GM21381 (cell line): ENCODE results near the gene POLG2.

Experiments used
- ATAC-seq: cut with Tn5 transposase; IDR thresholded peaks from one replicate; pipeline ENCODE4 v1.9.1; 2021; ENCODE audit warnings: mild to moderate bottlenecking, moderate library complexity; ENCODE audit not compliant: unreplicated experiment

The POLG2 gene

DNA sequence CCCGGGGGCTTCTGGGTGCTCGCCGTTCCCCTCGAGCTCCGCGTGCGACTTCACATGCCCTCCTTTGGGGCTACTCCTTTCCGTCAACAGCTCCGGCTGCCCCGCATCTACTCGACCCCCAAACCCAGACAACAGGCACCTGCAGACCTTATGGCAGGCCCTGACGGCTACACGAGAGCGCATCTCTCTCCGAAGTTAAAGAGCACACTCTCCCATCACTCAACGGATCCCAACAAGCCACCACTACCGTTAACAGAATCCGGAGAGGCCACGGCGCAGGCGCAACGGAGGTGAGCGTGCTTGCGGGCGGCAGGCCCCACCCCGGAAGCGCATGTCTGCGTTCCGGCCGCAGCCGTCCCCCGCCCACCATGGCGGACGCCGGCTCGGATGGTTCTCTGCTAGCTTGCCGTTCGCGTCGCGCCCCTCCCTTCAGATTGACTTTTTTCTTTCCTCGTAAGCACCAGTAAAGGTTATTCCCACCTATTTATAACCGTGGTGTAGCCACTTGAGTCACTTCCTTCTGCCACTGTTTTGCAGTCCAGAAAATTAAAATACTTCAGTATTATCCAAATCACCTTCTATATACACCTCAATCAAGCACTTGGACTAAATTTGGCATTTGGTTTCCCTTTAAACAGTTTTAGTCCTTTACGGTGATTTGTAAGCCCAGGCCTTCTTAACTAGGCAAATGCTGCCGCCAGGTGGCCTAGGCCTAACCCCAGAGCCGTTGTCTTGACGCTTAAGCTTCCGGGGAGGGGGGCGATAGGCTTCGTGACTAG, at the start of gene POLG2:
POLG2 (minus strand) TSS at position 269 of the 779 bp plus-strand sequence; CDS start at position 183, 86 bp downstream.
- peak; percentile 87 for ATAC-seq

DNA sequence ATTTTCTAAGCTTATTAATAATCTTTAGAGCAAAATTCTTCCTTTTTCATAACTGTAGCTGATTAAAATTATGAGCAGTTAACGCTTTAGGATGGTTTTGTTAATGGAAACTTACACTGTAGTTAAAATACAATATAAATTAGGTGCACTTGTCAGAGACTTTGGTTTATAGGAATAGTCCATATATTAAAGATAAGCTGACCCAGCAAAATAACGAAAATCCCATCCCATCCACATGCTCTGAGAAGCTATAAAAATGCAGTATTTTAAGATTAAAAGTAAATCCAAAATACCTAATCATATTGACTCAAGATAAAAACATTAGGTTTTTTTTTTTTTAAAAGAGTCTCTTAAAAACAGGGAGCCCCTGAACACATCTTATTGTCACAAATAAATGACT, 47.9 kb upstream of the POLG2 start:
- no peak for ATAC-seq

DNA sequence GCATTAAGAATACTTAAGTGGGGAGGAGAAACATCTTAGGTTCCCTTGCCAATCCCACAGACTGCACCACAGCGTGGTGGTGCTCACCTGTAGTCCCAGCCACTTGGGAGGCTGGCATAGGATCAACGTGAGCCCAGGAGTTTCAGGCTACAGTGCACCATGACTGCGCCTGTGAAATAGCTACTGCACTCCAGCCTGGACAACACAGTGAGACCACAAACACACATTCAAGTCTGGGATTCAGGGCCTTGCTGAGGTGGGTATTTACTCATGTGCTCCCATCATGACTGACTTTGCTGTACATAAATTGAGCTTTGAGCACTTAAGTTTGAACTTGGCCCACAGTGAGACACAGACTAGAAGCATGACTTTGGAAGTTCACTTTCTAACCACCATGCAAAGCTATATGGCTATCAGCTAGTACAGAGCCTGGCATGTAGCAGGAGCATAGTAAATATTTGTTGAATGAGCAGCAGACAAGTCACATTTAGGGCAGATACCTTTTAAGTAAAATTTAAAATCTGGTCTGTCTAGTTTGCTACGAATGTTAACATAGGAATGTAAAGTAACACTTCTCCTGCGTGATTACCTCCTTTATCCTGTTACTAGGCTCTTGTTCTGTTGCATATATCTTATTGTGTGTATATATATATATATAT, 43.4 kb upstream of the POLG2 start:
- ATAC-seq = no peak

DNA sequence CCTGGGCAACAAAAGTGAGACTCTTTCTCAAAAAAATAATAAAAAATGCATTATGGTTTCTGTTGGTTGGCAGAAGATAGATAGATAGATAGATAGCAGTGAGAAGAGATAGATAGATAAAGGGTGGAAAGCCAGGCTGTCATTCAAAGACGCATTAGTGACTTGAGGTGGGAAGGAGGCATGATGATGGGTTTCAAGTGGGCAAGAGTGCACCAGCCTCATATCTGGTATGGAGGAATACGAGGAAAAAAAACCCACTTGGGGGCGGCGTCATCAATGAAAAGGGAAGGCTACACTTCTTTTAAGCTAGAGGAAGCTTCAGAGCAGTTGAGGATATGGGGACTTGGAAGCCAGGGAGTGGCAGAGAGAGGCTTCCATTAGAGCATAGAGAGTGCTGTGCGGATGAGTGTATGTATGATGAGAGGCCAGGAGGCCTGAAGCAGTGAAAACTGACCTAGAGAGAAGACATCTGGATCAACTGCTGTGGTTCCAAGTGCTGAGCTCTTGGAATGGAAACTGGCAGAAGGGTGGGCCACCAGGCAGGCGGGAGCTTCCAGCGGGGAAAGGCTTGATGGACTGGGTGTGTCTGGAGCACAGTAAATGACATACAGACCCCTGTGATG, 41.8 kb upstream of the POLG2 start:
- no peak for ATAC-seq

DNA sequence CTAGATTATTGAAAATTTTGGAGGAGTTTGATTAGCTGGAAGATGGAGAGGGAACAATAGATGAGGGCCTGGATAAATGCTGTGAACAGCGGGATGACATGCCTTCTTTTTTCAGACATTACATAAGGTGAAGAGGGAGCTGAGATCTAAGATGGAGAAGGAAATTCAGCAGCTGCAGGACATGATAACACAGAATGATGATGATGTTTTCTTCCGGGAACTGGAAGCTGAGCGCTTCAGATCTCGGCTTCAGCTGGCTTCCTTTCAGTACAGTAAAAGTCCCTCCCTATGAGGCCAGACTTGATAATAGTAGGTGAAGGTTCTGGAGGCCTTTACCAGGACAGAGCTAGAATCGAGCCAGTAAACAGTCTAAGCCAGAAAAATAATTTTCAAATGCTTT, 40.6 kb upstream of the POLG2 start:
- ATAC-seq = no peak

DNA sequence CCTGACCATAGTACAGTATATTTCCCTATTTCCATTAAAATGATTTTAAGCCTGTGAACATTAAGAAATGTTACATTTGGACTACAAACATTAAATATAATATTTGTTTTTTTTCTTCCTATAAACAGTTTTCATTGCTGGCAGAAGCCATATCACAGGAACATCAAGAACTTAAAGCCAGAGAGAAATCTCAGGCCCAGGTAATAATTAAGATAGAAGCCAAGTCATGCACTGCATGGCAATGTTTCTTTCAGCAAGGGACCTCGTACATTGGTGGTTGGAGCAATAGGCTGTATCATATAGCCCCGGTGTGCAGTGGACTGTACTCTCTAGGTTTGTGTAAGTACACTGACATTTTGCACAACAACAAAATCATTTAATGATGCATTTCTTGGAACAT, 40.1 kb upstream of the POLG2 start:
- ATAC-seq = no peak

DNA sequence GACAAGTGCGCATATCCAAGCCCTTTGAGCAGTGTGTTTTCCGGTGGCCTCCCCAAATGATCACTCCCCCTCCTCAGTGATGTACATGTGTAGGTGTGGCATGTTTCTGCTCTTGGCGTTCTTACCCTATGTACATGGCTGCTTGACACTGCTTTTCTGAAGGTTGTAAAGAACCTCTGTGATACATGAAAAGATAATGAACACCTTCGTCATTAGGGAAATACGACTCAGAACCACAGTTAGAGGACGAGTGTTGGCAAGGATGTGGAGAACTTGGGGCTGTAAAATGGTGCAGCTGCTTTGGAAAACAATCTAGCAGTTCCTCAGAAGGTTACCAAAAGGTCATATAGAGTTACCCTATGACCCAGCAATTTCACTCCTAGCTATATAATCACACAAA, 38.5 kb upstream of the POLG2 start:
- no peak for ATAC-seq

DNA sequence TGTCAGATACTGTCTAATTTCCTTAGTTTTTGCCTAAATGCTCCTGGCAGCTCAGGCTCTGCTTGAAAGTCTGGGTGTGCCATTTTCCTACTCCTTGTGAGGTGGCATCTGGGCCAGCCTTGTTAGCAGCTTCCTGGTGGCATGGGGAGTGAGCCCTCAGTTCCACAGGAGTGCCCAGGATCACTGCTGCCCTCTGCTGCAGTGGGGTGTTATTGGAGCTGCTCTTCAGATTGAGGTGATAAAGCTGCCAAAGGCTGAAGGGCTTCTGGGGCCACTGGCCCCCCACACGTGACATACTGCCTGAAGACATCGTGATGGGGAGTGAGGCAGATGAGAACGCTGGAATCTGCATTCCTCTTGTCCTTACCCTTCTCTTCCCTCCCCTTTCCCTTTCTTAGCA, 37.3 kb upstream of the POLG2 start:
- no peak for ATAC-seq

DNA sequence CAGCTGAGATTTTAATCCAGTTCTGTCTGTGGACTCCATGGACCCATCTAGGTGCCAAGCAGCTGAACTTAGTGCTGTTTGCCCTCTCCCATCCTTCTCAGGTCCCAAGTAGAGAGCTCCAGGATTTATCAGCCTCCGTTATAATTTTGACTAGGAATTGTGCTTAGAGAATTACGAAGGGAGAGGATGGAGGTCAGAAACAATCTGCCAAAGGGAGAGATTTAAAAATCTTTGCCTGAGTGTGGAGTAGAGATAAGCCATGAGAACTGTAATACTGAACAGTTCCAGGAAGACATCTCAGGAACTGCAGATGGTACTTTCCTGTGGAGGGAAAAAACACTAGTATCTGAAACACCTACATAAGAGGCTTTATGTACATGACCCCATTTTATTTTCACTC, 36.9 kb upstream of the POLG2 start:
- ATAC-seq = no peak

DNA sequence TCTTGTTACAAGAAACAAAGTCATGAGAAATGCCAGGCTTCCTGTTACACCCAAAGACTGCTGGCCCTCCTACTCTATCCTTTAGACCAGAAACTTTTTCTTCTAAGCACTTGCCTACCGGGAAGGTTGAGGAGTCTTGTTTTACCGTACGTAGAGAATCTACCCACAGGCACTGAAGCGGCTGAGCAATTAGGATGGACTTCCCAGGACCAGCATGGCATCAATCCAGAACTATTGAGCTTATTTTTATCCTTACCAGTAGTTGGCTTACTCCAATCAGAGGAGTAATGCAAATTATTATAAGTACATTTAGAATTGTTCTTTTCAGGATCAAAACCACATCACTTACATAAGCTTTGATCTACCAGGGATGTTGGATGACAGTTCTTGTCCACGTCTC, 35.6 kb upstream of the POLG2 start:
- ATAC-seq = no peak

DNA sequence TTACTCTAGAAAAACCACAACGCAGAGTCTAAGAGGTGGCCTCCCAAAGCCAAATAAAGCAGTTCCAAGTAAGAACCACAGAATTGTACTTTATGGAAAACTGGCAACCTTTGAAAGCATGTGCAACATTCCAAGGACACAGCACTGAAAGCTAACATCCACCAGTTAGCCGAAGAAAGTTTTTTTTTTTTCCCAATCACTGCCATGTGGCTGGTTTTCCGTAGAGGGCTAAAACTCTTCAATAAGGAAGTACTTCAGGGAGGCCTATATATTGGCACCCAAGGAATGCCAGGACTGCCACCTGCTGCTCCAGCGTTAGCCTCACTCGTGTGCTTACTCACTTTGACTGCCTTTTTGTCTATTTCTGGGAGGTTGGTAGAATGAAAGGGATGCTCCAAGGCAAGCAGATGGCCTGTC, 35.1 kb upstream of the POLG2 start:
- ATAC-seq = no peak

DNA sequence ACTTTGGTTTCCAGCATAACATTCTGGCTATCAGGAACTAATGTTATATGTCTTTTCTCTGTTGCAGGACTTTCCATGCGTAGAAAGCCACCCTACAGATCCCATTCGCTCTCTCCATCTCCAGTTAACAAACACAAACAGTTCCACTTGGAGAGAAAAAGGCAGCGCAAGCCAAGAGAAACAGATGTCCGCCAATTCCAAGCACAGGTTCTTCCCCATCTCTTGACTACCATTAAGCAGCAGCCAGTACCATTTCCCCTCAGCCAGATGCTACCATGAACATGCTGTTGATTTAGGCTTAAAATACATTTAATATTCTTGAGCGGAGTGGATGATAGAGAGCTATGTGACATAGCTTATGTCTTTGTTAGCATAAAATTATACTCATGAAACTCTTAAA, 32.4 kb upstream of the POLG2 start:
- ATAC-seq = no peak

DNA sequence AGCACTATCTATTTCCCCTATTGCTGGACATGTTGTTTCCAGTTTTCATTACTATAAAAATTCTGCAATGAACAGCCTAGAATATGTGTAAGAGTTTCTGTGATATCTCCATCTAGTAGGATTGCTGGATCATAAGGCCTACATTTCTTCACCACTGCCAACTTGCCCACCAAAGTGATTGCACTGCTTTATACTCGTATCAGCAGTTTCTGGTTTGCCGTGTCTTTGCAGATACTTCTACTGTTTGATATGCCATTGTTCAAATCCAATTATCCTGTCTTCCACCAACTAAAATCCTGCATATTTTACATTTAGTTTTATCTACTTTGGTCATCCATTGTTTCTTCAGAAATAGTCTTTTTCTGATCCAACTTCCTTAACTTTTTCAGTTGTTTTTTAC, 31.1 kb upstream of the POLG2 start:
- ATAC-seq = no peak

DNA sequence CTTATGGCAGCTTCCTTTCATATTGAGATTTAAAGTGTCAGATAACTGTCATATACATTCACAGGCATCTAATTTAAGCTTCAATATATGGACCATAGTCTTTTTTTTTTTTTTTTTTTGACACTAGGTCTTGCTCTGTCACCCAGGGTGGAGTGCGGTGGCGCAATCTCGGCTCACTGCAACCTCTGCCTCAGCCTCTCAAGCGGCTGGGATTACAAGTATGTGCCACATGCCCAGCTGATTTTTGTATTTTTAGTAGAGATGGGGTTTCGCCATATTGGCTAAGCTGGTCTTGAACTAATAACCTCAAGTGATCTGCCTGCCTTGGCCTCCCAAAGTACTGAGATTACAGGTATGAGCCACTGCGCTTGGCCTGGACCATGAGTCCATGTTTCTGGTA, 23.5 kb upstream of the POLG2 start:
- no peak for ATAC-seq

DNA sequence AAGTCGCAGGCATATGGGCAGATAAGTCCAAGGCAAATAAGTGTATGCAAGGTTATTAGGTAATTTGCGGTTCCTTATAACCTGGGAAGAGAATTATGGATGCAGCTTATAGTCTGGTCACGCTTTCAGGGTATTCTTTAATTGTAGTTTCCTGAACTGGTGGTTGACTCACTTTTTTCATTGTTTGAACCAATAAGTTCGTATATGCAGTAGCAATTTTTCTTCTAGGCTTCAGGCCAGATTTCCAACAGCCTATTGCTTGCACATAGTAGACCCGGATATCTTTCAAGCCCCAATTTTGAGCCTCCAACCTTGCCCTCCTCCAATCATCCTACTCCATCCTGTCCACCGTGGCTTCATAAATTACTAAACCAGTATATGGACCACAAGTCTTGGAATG, 22.7 kb upstream of the POLG2 start:
- ATAC-seq = no peak

DNA sequence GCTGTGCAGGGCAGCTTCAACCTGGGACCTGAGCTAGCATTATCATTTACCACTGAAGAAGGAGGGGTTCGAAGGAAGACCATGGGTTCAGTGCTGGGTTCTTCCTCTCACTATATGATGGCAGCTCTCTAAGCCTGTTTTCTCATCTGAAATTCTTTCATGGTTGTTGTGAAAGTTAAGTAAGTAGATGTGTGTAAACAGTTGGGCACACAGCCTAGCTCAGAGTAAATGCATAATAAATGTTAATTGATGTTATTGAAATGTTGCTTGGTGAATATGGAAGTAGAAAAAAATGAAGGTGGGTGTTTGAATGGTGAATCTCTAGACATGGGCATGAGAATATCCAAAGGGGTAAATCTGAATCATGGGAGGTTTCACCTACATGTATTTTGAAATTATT, 19.0 kb upstream of the POLG2 start:
- no peak for ATAC-seq

DNA sequence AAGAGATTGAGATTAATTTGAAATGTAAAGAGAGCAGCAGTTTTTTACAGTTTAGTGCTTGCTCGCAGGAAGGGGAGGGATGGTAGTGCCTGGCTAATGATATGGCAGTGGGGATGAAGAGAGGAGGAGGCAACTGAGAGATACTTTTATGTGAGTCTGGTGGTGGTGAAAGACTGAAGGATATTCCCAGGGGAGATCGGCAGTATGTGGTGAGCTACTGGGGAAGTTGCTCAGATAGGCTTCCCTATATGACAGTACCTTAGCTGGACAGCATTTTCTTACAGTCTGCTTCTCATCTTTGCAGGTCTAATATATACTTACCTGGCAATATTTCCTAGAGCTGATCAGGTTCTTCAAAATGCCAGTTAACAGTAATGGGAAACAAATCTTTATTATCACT, 18.6 kb upstream of the POLG2 start:
- ATAC-seq = no peak

DNA sequence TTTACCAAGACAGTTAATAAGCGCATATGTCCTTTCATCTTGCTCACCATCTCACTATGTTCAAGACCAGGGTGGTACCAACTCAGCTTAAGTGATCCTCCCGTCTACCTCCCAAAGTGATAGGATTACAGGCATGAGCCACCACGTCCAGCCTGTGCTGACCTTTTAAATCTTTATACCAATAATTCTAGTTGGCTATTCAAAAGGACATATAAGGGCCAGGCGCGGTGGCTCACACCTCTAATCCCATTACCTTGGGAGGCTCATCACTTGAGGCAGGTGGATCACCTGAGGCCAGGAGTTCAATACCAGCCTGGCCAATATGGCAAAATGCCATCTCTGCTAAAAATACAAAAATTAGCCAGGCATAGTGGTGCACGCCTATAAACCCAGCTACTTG, 12.3 kb upstream of the POLG2 start:
- no peak for ATAC-seq

DNA sequence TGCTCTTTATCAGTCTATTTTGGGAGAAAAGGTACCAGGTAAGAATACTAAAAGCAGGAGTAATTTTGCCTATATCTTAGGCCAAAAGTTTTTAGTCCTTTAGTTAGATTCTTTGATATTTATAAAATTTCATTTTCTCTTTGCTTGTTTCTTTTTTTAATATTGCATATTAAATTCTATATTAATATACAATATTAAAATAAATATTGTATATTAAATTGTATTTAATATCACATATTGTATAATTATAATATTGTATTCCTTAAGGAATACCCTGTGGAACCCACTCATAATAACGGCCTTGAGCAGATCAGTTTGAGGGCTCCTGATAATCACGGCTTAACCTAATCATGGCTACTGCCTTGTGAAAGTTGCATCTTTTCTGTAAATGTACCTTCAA, 11.8 kb upstream of the POLG2 start:
- no peak for ATAC-seq

DNA sequence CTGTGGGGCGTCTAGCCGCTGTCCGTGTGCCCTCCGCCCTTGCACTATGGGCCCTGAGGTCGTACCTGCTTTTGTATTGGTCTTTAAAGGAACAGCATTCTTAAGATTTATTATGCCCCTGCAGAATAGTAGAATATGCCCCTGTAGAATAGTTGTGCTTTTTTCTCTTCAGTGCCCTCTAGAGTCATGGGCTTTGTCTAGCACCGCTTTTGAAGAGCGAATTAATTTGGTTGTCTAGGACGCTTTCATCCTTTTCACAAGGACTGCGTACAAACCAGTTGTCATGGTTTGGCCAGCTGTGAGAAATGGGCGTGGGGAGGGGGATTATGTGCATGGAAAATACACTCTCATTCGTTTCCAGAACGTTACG, 10.5 kb upstream of the POLG2 start:
- ATAC-seq = peak; percentile 10

DNA sequence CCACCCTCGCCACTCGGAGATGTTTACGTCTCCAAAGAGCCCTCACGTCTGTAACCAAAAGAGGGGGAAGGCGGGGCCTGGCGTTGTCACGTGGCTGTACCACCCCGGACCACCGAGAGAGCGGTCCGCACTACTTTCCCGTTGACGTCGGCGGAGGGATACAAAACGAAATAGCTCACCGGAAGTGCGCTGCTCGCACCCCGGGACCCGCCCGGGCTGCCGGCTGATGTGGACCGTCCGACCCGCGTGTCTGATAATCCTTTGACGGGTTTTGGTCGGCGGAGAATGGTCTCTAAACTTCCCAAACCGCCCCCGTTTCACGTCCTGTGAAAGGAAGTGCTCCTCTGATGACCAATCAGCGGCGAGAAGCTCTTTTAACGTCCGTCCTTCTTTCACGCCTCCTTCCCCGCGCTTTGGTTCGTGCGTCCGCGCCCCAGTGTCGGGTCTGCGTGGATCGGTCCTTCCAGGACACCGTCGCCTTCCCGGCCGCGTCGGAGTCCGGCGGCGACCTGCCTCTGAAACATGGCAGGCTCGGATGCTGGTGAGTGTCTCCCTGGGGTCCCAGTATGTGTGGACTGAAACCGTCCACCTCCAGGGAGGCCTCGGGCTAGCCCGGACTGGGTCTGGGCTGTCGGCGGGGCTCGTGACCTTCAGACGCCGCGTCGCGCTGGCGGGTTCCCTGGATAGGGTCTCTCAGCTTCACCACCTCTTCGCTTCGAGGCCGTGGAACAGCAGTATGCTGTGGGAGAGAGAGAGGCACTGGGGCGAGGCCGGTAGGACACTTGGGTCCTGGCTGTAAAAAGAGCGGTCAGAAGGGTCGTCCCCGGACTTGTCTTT, 9.9 kb upstream of the POLG2 start, which contains the start of gene CEP95:
CEP95 (plus strand) TSS at position 402 of the 837 bp plus-strand sequence; CDS start at position 523, 121 bp downstream.
- peak; percentile 68 for ATAC-seq
